HG03064 (cell line): ENCODE data around the gene RNU4-1.

Source experiments
- ATAC-seq: cut with Tn5 transposase; IDR thresholded peaks from one replicate; pipeline ENCODE4 v1.9.1; 2021; ENCODE audit warnings: low read depth; ENCODE audit not compliant: unreplicated experiment

Gene RNU4-1

DNA sequence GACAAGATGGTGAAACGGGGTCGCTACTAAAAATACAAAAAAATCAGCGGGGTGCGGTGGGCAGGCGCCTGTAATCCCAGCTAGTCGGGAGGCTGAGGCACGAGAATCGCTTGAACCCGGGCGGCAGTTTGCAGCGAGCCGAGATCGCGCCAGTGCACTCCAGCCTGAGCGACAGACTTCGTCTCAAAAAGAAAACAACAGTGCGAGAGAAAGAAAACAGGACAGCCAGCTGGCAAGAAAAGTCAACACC is 701 bp downstream of the RNU4-1 start:
- ATAC-seq, result peak; percentile 5

- ATAC-seq, result no peak
Observed at GRCh38 chr12:120290609-120291305, 2.3 kb downstream of the RNU4-1 start.

DNA sequence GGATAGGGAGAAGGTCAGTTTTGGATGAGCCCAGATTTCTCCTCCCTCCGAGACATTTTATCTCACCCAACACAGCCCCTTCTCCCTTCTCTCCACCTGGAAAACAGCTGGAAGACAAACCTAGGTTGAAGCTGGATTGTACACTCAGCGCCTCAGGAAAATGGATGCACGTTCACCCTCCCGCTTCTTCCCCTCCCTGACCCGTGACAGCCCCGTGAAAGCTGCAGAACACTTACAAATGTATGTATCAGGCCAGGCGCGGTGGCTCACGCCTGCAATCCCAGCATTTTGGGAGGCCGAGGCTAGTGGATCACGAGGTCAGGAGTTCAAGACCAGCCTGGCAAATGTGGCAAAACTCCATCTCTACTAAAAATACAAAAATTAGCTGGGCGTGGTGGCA is 5.5 kb downstream of the RNU4-1 start:
- ATAC-seq, result no peak

- no peak for ATAC-seq
Observed at GRCh38 chr12:120286768-120287490, 6.1 kb downstream of the RNU4-1 start.

DNA sequence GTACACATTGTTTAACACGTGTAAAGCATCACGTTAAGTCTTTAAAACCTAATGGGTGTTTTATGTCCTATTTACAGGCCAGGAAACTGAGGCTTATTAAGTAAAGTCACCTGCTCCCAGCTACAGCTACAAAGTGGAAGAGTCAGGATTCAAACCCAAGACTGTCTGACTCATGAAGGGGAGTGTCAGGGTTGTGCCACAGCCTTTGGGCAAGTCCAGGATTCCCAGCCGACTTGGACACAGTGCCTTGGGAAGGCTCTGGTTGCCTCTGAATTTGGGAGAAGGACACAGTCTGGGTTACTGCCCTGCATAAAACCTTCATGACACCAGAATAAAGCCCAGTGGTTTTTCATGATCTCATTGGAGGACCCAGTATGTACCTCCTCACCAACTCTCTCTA is 8.7 kb downstream of the RNU4-1 start:
- no peak for ATAC-seq

GRCh38 chr12:120283318-120283717 is 9.7 kb downstream of the RNU4-1 start:
- no peak for ATAC-seq

GRCh38 chr12:120278137-120279069 is 14.6 kb downstream of the RNU4-1 start:
- no peak for ATAC-seq

- ATAC-seq, result no peak
Observed at GRCh38 chr12:120276734-120277133, 16.3 kb downstream of the RNU4-1 start.

GRCh38 chr12:120267736-120268135 is 25.3 kb downstream of the RNU4-1 start:
- no peak for ATAC-seq

DNA sequence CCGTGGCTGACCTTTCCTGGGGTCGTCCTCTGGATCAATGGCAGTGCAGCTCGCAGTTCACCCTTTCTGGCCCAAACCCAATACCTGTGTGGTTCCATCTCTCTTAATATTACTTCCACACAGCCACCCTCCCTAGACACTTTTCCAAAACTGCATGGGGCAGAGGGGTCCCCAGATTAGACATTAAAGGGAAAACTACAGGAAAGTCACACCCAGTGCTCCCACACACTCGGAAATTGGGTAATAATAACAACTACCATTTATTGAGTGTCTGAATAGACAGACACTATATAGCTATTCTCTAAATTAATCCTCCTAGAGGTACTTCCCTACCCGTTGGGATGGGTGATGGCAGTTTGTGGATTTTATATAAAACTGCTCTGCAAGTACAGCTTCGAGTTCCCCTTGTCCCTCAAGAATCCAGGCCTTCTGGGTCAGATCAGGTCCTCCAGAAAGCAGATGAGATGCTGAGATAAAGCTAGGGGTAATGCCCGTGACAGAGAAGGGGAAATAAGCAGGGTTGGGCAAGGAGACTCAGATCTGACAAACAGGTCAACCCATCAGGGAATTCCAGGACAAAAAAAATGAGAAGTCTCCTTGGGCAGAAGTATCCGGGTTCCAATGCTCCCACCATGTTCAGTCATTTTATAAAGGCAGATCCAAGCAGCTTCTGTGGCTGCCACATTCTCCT is 26.7 kb downstream of the RNU4-1 start:
- ATAC-seq, result no peak

DNA sequence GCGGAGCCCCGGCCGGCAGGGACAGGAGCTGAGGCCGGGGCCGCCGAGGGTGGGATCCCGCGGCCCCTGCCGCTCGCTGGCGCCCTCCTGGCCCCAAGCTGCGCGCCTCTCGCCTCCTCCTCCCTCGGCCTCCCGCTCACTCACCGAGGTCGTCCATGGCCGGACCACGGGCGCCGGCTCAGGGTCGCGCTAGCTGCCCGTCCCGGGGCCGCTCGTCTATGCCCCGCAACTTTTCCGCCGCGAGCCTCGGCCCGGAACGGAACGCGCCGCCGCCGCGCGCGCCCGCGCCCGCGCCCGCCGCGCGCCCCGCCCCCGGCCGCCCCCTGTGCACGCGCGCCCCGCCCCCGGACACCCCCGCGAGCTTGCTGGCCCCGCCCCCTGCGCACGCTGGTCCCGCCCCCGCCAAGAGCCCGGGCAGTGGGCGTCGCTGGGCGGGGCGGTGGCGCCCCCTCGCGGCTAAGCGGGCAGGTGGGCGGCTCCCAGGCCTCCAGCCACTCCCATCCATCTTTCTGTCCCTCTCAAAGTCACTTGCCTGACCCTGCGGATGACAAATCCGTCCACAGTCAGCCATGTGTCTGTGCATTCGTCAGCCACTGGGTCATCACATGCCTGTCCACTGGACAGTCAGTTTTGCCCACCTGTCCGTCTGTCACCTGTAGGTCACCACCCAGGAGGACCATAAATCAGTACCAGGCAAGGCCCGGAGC is 27.4 kb downstream of the RNU4-1 start, which contains the start of gene PXN:
Gene PXN (minus strand): TSS at position 258 of the 707 bp plus-strand sequence. CDS start 101 bp downstream, at position 157.
- ATAC-seq, result peak; percentile 70

DNA sequence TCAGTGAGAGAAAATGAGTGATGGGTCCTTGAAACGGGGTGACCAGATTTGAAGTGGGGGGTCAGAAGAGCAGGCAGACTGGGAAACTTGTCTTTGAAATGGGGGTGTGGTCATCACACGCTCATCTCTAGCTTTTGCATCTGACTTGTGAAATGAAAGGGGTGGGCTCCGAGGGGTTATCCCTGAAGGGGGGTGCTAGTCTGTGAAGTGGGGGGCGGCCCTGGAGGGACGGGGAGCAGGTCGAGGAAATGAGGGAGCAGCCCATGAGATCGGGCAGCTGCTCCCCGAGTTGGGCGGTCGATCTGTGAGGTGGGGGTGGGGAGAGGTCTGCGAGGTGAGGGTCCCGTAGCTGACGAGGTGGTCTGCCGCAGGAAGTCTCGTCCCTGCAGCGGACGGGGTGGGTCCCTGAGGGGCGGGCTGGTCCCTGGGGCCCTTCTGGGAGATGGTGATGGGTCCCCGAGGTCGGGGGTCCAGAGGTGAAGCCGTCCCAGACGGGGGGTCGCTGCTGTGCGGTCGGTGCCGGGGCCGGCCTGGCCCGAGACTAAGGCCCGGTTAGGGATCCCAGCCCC is 28.0 kb downstream of the RNU4-1 start:
- ATAC-seq, result no peak

GRCh38 chr12:120264086-120264903 is 28.7 kb downstream of the RNU4-1 start:
- ATAC-seq, result no peak

- no peak for ATAC-seq
Observed at GRCh38 chr12:120263748-120264085, 29.3 kb downstream of the RNU4-1 start.

GRCh38 chr12:120262852-120263747 is 29.9 kb downstream of the RNU4-1 start:
- no peak for ATAC-seq

- no peak for ATAC-seq
Observed at GRCh38 chr12:120261951-120262851, 30.8 kb downstream of the RNU4-1 start.

DNA sequence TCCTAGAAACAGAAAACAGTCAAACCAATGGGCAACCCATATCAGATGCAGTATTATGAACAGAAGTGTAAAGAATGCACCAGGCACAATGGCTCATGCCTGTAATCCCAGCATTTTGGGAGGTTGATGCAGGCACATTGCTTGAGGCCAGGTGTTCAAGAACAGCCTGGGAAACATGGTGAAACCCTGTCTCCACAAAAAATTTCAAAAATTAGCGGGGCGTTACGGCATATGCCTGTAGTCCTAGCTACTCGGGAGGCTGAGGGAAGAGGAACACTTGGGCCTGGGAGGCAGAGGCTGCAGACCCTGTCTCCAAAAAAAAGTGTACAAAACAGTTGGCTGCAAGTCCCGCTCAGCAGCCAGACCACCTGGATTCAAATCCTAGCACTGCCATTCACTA is 32.4 kb downstream of the RNU4-1 start:
- ATAC-seq, result no peak
